ENCODE measurements around the gene GPR158.

The GPR158 gene

GRCh38 chr10:25497246-25497645 is 322.4 kb downstream of the GPR158 start:
- no peak for TF ChIP-seq CTCF (conservative IDR thresholded peaks at IDR 0.05; ENCODE audit: low read length)
- no peak for DNase-seq (ENCODE audit: low read depth)
- H3K4me3 ChIP-seq (ENCODE audit: low read length) = no peak overlapping the region

- no peak for TF ChIP-seq CTCF (conservative IDR thresholded peaks at IDR 0.05; ENCODE audit: low read length)
- no peak for DNase-seq (ENCODE audit: low read depth)
- H3K4me3 ChIP-seq (ENCODE audit: low read length) = no peak overlapping the region
These were observed 323.8 kb downstream of the GPR158 start for GRCh38 chr10:25498645-25499044.

GRCh38 chr10:25501912-25502311 is 327.1 kb downstream of the GPR158 start:
- DNase-seq (ENCODE audit: low read depth) = no peak
- no peak overlapping the region for H3K4me3 ChIP-seq (ENCODE audit: low read length)
- no peak for TF ChIP-seq CTCF (conservative IDR thresholded peaks at IDR 0.05; ENCODE audit: low read length)

- H3K4me3 ChIP-seq (ENCODE audit: low read length) = no peak overlapping the region
- DNase-seq (ENCODE audit: low read depth) = no peak
- no peak for TF ChIP-seq CTCF (conservative IDR thresholded peaks at IDR 0.05; ENCODE audit: low read length)
These were observed 327.7 kb downstream of the GPR158 start for GRCh38 chr10:25502453-25502852.

- H3K4me3 ChIP-seq (ENCODE audit: low read length) = no peak overlapping the region
- no peak for TF ChIP-seq CTCF (conservative IDR thresholded peaks at IDR 0.05; ENCODE audit: low read length)
- DNase-seq (ENCODE audit: low read depth) = no peak
These were observed 329.5 kb downstream of the GPR158 start for GRCh38 chr10:25504306-25504705.

GRCh38 chr10:25504838-25505237 is 330.0 kb downstream of the GPR158 start:
- H3K4me3 ChIP-seq (ENCODE audit: low read length) = no peak overlapping the region
- no peak for DNase-seq (ENCODE audit: low read depth)
- no peak for TF ChIP-seq CTCF (conservative IDR thresholded peaks at IDR 0.05; ENCODE audit: low read length)

- TF ChIP-seq CTCF (conservative IDR thresholded peaks at IDR 0.05; ENCODE audit: low read length) = no peak
- H3K4me3 ChIP-seq (ENCODE audit: low read length) = no peak overlapping the region
- no peak for DNase-seq (ENCODE audit: low read depth)
These were observed 330.7 kb downstream of the GPR158 start for GRCh38 chr10:25505466-25505865.

Data from AG10803 (cell line).